Esophagus squamous epithelium (tissue), 5 donors: ENCODE data around the gene DNAJB7. TPM values are rescaled to one million over a fixed set of nuclear protein-coding genes. Genes with fewer than 3 reads are reported as not detected.

Source experiments
- DNase-seq: peaks from one replicate; lab custom pipeline; 2025; lab: John Stamatoyannopoulos, UW
- H3K27ac ChIP-seq, 4 donors: fragments of 200-600 bp; sonication (generic); one replicate each; pipeline ENCODE4 v1.5.1; 2016 to 2019; ENCODE audit warnings: mild to moderate bottlenecking in 1 of 4
- H3K27me3 ChIP-seq, 4 donors: fragments of 200-600 bp; sonication (generic); 1 replicate in 3 of 4; 2 replicates in 1 of 4; pipeline versions ENCODE4 v1.5.1 to v1.6.0; 2017 to 2021; ENCODE audit warnings: antibody characterized with exemption in 1 of 4
- H3K36me3 ChIP-seq, 3 donors: fragments of 200-600 bp; sonication (generic); one replicate each; pipeline ENCODE4 v1.5.1; 2016 to 2019
- H3K4me1 ChIP-seq, 3 donors: fragments of 200-600 bp; sonication (generic); one replicate each; pipeline ENCODE4 v1.5.1; 2017 to 2019
- H3K4me3 ChIP-seq, 4 donors: fragments of 200-600 bp; sonication (generic); 1 replicate in 3 of 4; 2 replicates in 1 of 4; pipeline ENCODE4 v1.5.1; 2016 to 2019; ENCODE audit warnings: mild to moderate bottlenecking in 2 of 4, moderate library complexity in 1 of 4
- H3K9me3 ChIP-seq, 3 donors: fragments of 200-600 bp; sonication (generic); one replicate each; pipeline ENCODE4 v1.5.1; 2016 to 2019
- POLR2A ChIP-seq, 4 donors: fragments of 450-650 bp; IDR thresholded peaks; one replicate each; pipeline ENCODE4 v1.6.1; 2017; ENCODE audit warnings: antibody characterized with exemption in 4 of 4, mild to moderate bottlenecking in 4 of 4, moderate library complexity in 3 of 4
- WGBS, 2 donors: methylation state at CpG; one replicate each; pipeline ENCODE4 v1.1.5; 2018; 5-methylcytosine and 5-hydroxymethylcytosine counted together
- intact Hi-C: fragments of 100-400 bp; cut with DNase I; formaldehyde crosslinking; loops from one replicate; pipeline ENCODE4 v1.15.0; 2022
- total RNA-seq, 4 donors: library from RNA; depleted of rRNA; stranded (reverse); fragments of >200 nt; gene quantifications; one replicate each; pipeline ENCODE4 v1.1.0, GENCODE V29; 2016
- TF ChIP-seq, protein P1 (sequence below), 6 experiments: fragments of 450-650 bp in 4 of 6; fragments of 200-600 bp in 2 of 6; sonication (generic) in 2 of 6; IDR thresholded peaks; one replicate each; pipeline ENCODE4 v1.5.1; 2016 to 2019; ENCODE audit warnings: antibody characterized with exemption in 6 of 6, mild to moderate bottlenecking in 4 of 6, moderate library complexity in 4 of 6
- donor health status: DM: yes; HTN: yes; CAD: no.

The DNAJB7 gene
- total RNA-seq, 4 donors from 2014 or later = not detected

- WGBS, 2 donors = 49 to 60% methylated on average over 3 of the region's 3 CpGs
- no peaks in the 10 kb centered on the region for H3K27me3 ChIP-seq
- no peak overlapping the region for H3K4me3 ChIP-seq
- no peak for DNase-seq
- H3K9me3 ChIP-seq = no peaks in the 10 kb centered on the region
- H3K27ac ChIP-seq = no peak overlapping the region
- no peaks in the 10 kb centered on the region for H3K4me1 ChIP-seq
- TF ChIP-seq, protein P1, sequence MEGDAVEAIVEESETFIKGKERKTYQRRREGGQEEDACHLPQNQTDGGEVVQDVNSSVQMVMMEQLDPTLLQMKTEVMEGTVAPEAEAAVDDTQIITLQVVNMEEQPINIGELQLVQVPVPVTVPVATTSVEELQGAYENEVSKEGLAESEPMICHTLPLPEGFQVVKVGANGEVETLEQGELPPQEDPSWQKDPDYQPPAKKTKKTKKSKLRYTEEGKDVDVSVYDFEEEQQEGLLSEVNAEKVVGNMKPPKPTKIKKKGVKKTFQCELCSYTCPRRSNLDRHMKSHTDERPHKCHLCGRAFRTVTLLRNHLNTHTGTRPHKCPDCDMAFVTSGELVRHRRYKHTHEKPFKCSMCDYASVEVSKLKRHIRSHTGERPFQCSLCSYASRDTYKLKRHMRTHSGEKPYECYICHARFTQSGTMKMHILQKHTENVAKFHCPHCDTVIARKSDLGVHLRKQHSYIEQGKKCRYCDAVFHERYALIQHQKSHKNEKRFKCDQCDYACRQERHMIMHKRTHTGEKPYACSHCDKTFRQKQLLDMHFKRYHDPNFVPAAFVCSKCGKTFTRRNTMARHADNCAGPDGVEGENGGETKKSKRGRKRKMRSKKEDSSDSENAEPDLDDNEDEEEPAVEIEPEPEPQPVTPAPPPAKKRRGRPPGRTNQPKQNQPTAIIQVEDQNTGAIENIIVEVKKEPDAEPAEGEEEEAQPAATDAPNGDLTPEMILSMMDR (IDR thresholded peaks at IDR 0.05) = no peak
- no peak for TF ChIP-seq POLR2A (IDR thresholded peaks at IDR 0.05)
- peaks cover 0 to 78% (median 8%) of the 10 kb centered on the region in 3 donors for H3K36me3 ChIP-seq
- intact Hi-C loops = no loop called here
These were observed 29.0 kb upstream of the DNAJB7 start for GRCh38 chr22:40890881-40891280.

DNA sequence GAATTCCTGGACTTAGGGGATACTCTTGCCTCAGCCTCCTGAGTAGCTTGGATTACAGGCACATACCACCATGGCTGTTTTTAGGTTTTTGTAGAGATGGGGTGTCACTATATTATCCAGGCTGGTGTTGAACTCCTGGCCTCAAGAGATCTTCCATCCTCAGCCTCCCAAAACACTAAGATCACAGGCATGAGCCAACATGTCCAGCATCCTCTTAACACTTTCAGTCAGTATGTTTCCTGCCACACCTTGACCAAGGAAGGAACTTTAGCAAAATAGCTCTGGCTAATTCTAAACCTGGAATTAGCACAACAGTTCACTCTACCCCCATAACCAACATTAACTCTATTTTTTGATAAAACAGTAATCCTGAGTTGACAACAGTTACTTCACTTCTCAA, 27.2 kb upstream of the DNAJB7 start:
- no peak for DNase-seq
- Histone ChIP-seq H3K27ac (no peak overlapping the region), H3K27me3 (no peaks in the 10 kb centered on the region), H3K36me3 (peaks cover 0 to 89% (median 13%) of the 10 kb centered on the region in 3 donors), H3K9me3 (no peaks in the 10 kb centered on the region), H3K4me3 (no peak overlapping the region), H3K4me1 (no peaks in the 10 kb centered on the region)
- intact Hi-C loops = no loop called here
- TF ChIP-seq, protein P1 (IDR thresholded peaks at IDR 0.05) = no peak
- no peak for TF ChIP-seq POLR2A (IDR thresholded peaks at IDR 0.05)

GRCh38 chr22:40878922-40879321, 17.0 kb upstream of the DNAJB7 start:
- Histone ChIP-seq H3K27ac (no peak overlapping the region), H3K4me3 (no peak overlapping the region), H3K36me3 (peaks cover 0 to 79% (median 0%) of the 10 kb centered on the region in 3 donors), H3K9me3 (no peaks in the 10 kb centered on the region), H3K4me1 (no peaks in the 10 kb centered on the region), H3K27me3 (no peaks in the 10 kb centered on the region)
- TF ChIP-seq, protein P1 (IDR thresholded peaks at IDR 0.05) = no peak
- TF ChIP-seq POLR2A (IDR thresholded peaks at IDR 0.05) = no peak
- DNase-seq = no peak
- WGBS, 2 donors = 83 to 87% methylated on average over 2 of the region's 2 CpGs
- intact Hi-C loops = no loop called here

GRCh38 chr22:40877488-40877887, 15.6 kb upstream of the DNAJB7 start:
- no peak for DNase-seq
- intact Hi-C loops = no loop called here
- WGBS, 2 donors = 64 to 75% methylated on average over 3 of the region's 3 CpGs

GRCh38 chr22:40876907-40877306, 15.0 kb upstream of the DNAJB7 start:
- peaks cover 0 to 79% (median 0%) of the 10 kb centered on the region in 3 donors for H3K36me3 ChIP-seq
- H3K4me3 ChIP-seq = no peak overlapping the region
- no peaks in the 10 kb centered on the region for H3K4me1 ChIP-seq
- intact Hi-C loops = no loop called here
- no peak overlapping the region for H3K27ac ChIP-seq
- no peak for DNase-seq
- WGBS, 2 donors = 57 to 87% methylated on average over 1 of the region's 1 CpG
- H3K9me3 ChIP-seq = no peaks in the 10 kb centered on the region
- TF ChIP-seq, protein P1 (IDR thresholded peaks at IDR 0.05) = no peak
- TF ChIP-seq POLR2A (IDR thresholded peaks at IDR 0.05) = no peak
- no peaks in the 10 kb centered on the region for H3K27me3 ChIP-seq

More at GRCh38 chr22:40877488-40877887, 15.6 kb upstream of the DNAJB7 start:
- peaks cover 0 to 79% (median 0%) of the 10 kb centered on the region in 3 donors for H3K36me3 ChIP-seq
- TF ChIP-seq, protein P1 (IDR thresholded peaks at IDR 0.05) = no peak
- no peak for TF ChIP-seq POLR2A (IDR thresholded peaks at IDR 0.05)
- H3K9me3 ChIP-seq = no peaks in the 10 kb centered on the region
- no peak overlapping the region for H3K4me3 ChIP-seq
- no peaks in the 10 kb centered on the region for H3K4me1 ChIP-seq
- no peaks in the 10 kb centered on the region for H3K27me3 ChIP-seq
- H3K27ac ChIP-seq = no peak overlapping the region
